K562 (cell line): ENCODE results near the gene C1orf50. TPM values are rescaled to one million over a fixed set of nuclear protein-coding genes. Genes with fewer than 3 reads are reported as not detected.
A peak's percentile ranks its signal among the peaks of the same experiment; 100 is the strongest.

Experiments used
- ATAC-seq: fragments of 200-7000 bp; cut with Tn5 transposase; 3 replicates; pipeline ENCODE4 v1.9.1; 2020; ENCODE audit warnings: moderate library complexity
- BruUV-seq: library from RNA; stranded (reverse); fragments of 400-500 nt; replicated peaks from 2 replicates; lab custom pipeline; 2021; lab: Mats Ljungman, UMichigan
- CTCF ChIA-PET: fragments of 300-600 bp; formaldehyde crosslinking; extraction: SDS; loops from one replicate; lab custom pipeline; 2021; ENCODE audit warnings: low intra/inter-chr PET ratio; lab: Yijun Ruan, JAX
- POLR2A ChIA-PET: fragments of 300-600, 350-650 bp; sonication (Branson Sonifier 250); formaldehyde crosslinking; extraction: SDS; loops from one replicate; lab custom pipeline; 2021; ENCODE audit warnings: antibody characterized with exemption, inconsistent platforms; lab: Yijun Ruan, JAX
- DNase-seq, 4 experiments: peaks; one replicate each; pipeline versions ENCODE4 v3.0.0 to v3.0.0-alpha.2; 2011 to 2018; ENCODE audit warnings: low spot score in 3 of 4, mixed read lengths in 3 of 4; ENCODE audit errors: extremely low read depth in 1 of 4
- FAIRE-seq: peaks from 2 replicates; lab custom pipeline; 2011; peaks lifted over from hg19 to GRCh38; lab: Jason Lieb, UNC
- H2AFZ ChIP-seq: 2 replicates; pipeline ENCODE4 v1.6.0; 2011; ENCODE audit warnings: low read depth, low read length, control low read depth, inconsistent platforms
- H3K27ac ChIP-seq: fragments of 200-600 bp; 3 replicates; pipeline ENCODE4 v1.8.0; 2011; ENCODE audit warnings: low read depth, mild to moderate bottlenecking, control low read depth, inconsistent platforms, low read length, moderate library complexity, mixed read lengths; ENCODE audit errors: extremely low read depth
- H3K27me3 ChIP-seq, 2 experiments: fragments of 300-600 bp in 1 of 2; 2 replicates in 1 of 2; 3 replicates in 1 of 2; pipeline versions ENCODE4 v1.6.0 to v1.8.0; 2011; ENCODE audit warnings: inconsistent platforms in 2 of 2, low read length in 2 of 2, mild to moderate bottlenecking in 1 of 2, mixed read lengths in 1 of 2, moderate library complexity in 1 of 2; ENCODE audit not compliant: control insufficient read depth in 2 of 2, insufficient read depth in 2 of 2
- H3K36me3 ChIP-seq: fragments of 300-600 bp; 3 replicates; pipeline ENCODE4 v1.8.0; 2011; ENCODE audit warnings: mild to moderate bottlenecking, low read length, inconsistent platforms; ENCODE audit not compliant: control insufficient read depth, insufficient read depth
- H3K4me1 ChIP-seq, 2 experiments: fragments of 200-600 bp in 1 of 2; replicated peaks in 1 of 2; 2 replicates in 1 of 2; 3 replicates in 1 of 2; pipeline versions ENCODE4 v1.5.1 to v1.8.0; 2011; ENCODE audit warnings: inconsistent platforms in 2 of 2, low read length in 2 of 2, mild to moderate bottlenecking in 1 of 2, mixed read lengths in 1 of 2, moderate library complexity in 1 of 2; ENCODE audit not compliant: control insufficient read depth in 2 of 2, insufficient read depth in 2 of 2
- H3K4me2 ChIP-seq: 2 replicates; pipeline ENCODE4 v1.6.1; 2011; ENCODE audit warnings: low read length, control low read depth, inconsistent platforms, mixed read lengths; ENCODE audit not compliant: insufficient read depth
- H3K4me3 ChIP-seq: fragments of 200-600 bp; sonication (generic), shearing (Covaris generic); 2 replicates; pipeline ENCODE4 v1.5.1; 2016; ENCODE audit warnings: control low read depth, inconsistent platforms
- H3K79me2 ChIP-seq: fragments of 200-600 bp; 3 replicates; pipeline ENCODE4 v1.8.0; 2011; ENCODE audit warnings: low read length, inconsistent platforms; ENCODE audit not compliant: control insufficient read depth, insufficient read depth
- H3K9ac ChIP-seq, 2 experiments: 2 replicates each; pipeline versions ENCODE4 v1.6.0 to v1.6.1; 2011; ENCODE audit warnings: low read depth in 2 of 2, low read length in 2 of 2, control low read depth in 1 of 2, inconsistent platforms in 1 of 2, mild to moderate bottlenecking in 1 of 2, mixed read lengths in 1 of 2; ENCODE audit not compliant: insufficient read depth in 1 of 2
- H3K9me1 ChIP-seq: one replicate; pipeline ENCODE4 v1.6.0; 2011; ENCODE audit warnings: inconsistent platforms, mild to moderate bottlenecking, low read length, moderate library complexity; ENCODE audit not compliant: control insufficient read depth, insufficient read depth
- H3K9me3 ChIP-seq: replicated peaks from 2 replicates; pipeline ENCODE4 v1.5.1; 2011; ENCODE audit warnings: low read depth, low read length, inconsistent platforms; ENCODE audit not compliant: control insufficient read depth, insufficient read depth
- H4K20me1 ChIP-seq: replicated peaks from 2 replicates; pipeline ENCODE4 v1.6.1; 2011; ENCODE audit warnings: low read length, inconsistent platforms, mixed read lengths; ENCODE audit not compliant: control insufficient read depth, insufficient read depth
- BDP1 ChIP-seq: IDR thresholded peaks from 3 replicates; pipeline ENCODE4 v1.6.1; 2011; ENCODE audit not compliant: insufficient read length, insufficient read depth
- EZH2 ChIP-seq: IDR thresholded peaks from 2 replicates; pipeline ENCODE4 v1.6.1; 2012; ENCODE audit warnings: low read depth, mild to moderate bottlenecking, inconsistent platforms, low read length, borderline replicate concordance
- HDAC8 ChIP-seq: fragments of 450-650 bp; IDR thresholded peaks from 2 replicates; pipeline ENCODE4 v1.6.1; 2016; ENCODE audit warnings: mild to moderate bottlenecking, missing genetic modification characterization, moderate library complexity, missing compliant biosample characterization
- MYNN ChIP-seq, 2 experiments: sonication (generic); formaldehyde crosslinking in 1 of 2; IDR thresholded peaks; 2 replicates each; pipeline versions ENCODE4 v1.5.0 to v1.6.1; 2016 to 2020; ENCODE audit warnings: antibody characterized with exemption in 1 of 2, missing genetic modification reagents in 1 of 2
- NFE2L1 ChIP-seq: fragments of 450-650 bp; IDR thresholded peaks from 2 replicates; pipeline ENCODE4 v1.6.1; 2016; ENCODE audit warnings: missing genetic modification characterization, low read depth, mild to moderate bottlenecking, missing compliant biosample characterization, moderate library complexity, borderline replicate concordance
- POLR3G ChIP-seq: IDR thresholded peaks from 2 replicates; pipeline ENCODE4 v1.6.1; 2011; ENCODE audit not compliant: insufficient read length, insufficient replicate concordance; ENCODE audit errors: extremely low read depth
- SNRNP70 ChIP-seq: fragments of 200-400 bp; formaldehyde crosslinking; optimal IDR thresholded peaks from 2 replicates; pipeline ENCODE3; 2017; ENCODE audit warnings: low read depth, low read length
- TCF7 ChIP-seq: sonication (generic); IDR thresholded peaks from 2 replicates; pipeline ENCODE4 v1.6.1; 2016; ENCODE audit warnings: antibody characterized with exemption, borderline replicate concordance
- ZBTB12 ChIP-seq: fragments of 250-450 bp; sonication (Bioruptor Pico); IDR thresholded peaks from 2 replicates; pipeline ENCODE4 v1.4.0; 2020
- ZNF655 ChIP-seq: fragments of 250-450 bp; sonication (Bioruptor Pico); IDR thresholded peaks from 2 replicates; pipeline ENCODE4 v1.5.0; 2021
- WGBS: fragments of 100-300 bp; shearing (Covaris generic); methylation state at CpG from one replicate; pipeline ENCODE4 v1.1.6; 2016; ENCODE audit warnings: low coverage, mixed read lengths; ENCODE audit not compliant: insufficient coverage; ENCODE audit errors: missing lambda C conversion rate; 5-methylcytosine and 5-hydroxymethylcytosine counted together
- in situ Hi-C: fragments of 300-500 bp; cut with MboI; formaldehyde crosslinking; loops from 4 replicates; pipeline ENCODE4 v1.15.0; 2018; ENCODE audit warnings: inconsistent platforms, mixed read lengths
- intact Hi-C: fragments of 100-400 bp; cut with micrococcal nuclease; formaldehyde crosslinking; loops from 2 replicates; pipeline ENCODE4 v1.14.2; 2022
- polyA plus RNA-seq, 8 experiments: library from polyadenylated mRNA; depleted of rRNA in 4 of 8; stranded (reverse) in 5 of 8; unstranded in 3 of 8; fragments of >200 nt; fragmentation: Nextera tagmentation in 2 of 8; fragmentation: Illumina TruSeq in 1 of 8; extraction: Ambion mirVana in 2 of 8; extraction: Trizol in 1 of 8; gene quantifications; 2 replicates each; pipeline versions ENCODE4 v1.2.1 to v1.2.3, GENCODE V29; 2011 to 2014; ENCODE audit warnings: inconsistent platforms in 1 of 8, missing spikeins in 1 of 8
- total RNA-seq, 7 experiments: library from RNA; depleted of rRNA in 6 of 7; stranded (reverse); fragments of >200 nt in 6 of 7; fragmentation: Illumina TruSeq in 2 of 7; extraction: Trizol in 2 of 7; gene quantifications; 2 replicates each; pipeline versions ENCODE4 v1.2.1 to v1.2.3, GENCODE V29; 2011 to 2021; ENCODE audit warnings: low replicate concordance in 1 of 7

The C1orf50 gene
- total and polyA plus RNA-seq, 9 of the 15 experiments (the other 6 are each of a cell fraction or from before 2014, with no cell fraction given), result 0.55 to 13.9 (median 5.2) TPM

GRCh38 chr1:42732126-42732680 is 34.8 kb upstream of the C1orf50 start:
- Histone ChIP-seq H3K4me1 (peaks cover 0 to 18% of the 10 kb centered on the region in 2 experiments; a peak in 3 of 5 replicates), H3K9ac (no peak overlapping the region), H3K27me3 (peaks cover 2 to 24% of the 10 kb centered on the region in 2 experiments; a peak in 3 of 5 replicates), H3K4me3 (no peak overlapping the region), H3K36me3 (no peaks in the 10 kb centered on the region), H3K79me2 (no peaks in the 10 kb centered on the region), H3K27ac (no peak overlapping the region), H3K9me1 (peaks cover 5% of the 10 kb centered on the region), H4K20me1 (no peaks in the 10 kb centered on the region), H3K9me3 (no peaks in the 10 kb centered on the region), H2AFZ (no peak overlapping the region), H3K4me2 (no peak overlapping the region)
- no peak for TF ChIP-seq SNRNP70
- FAIRE-seq (no peak), DNase-seq (no peak), ATAC-seq (no peak)
- intact Hi-C loops (loop anchor here (5.0 to 10.0 kb wide), 3 partner anchors 220 to 587 kb away; no protein-coding TSS in a partner anchor), in situ Hi-C loops (loop anchor here (5.0 to 25.0 kb wide), 2 partner anchors 145 to 590 kb away; no protein-coding TSS in a partner anchor)
- 15% methylated on average over 10 of the region's 10 CpGs for WGBS
- POLR2A ChIA-PET, result interaction anchor here (0.6 kb wide), 1 partner anchor 45 kb away, joined by 3 read pairs; no protein-coding TSS in a partner anchor
- CTCF ChIA-PET, result interaction anchor here (0.6 to 0.7 kb wide), 2 partner anchors 22 to 346 kb away, joined by 3 to 4 read pairs; no protein-coding TSS in a partner anchor
- no TSS peak for BruUV-seq

- WGBS, result 6% methylated on average over 12 of the region's 12 CpGs
- FAIRE-seq, result no peak
- intact Hi-C loops (loop anchor here (5.0 to 10.0 kb wide), 3 partner anchors 221 to 589 kb away; no protein-coding TSS in a partner anchor), in situ Hi-C loops (loop anchor here (5.0 to 25.0 kb wide), 2 partner anchors 146 to 591 kb away; no protein-coding TSS in a partner anchor)
- ChIA-PET CTCF (interaction anchor here (0.6 kb wide), 1 partner anchor 155 kb away, joined by 3 read pairs; no protein-coding TSS in a partner anchor), POLR2A (interaction anchor here (0.6 to 1.6 kb wide), 4 partner anchors 32 to 498 kb away, joined by 3 to 6 read pairs (median 3); partner anchors contain the start of gene YBX1)
- ATAC-seq, result no peak
- Histone ChIP-seq H3K9me1 (peaks cover 5% of the 10 kb centered on the region), H3K9ac (peak overlapping the region in 1 of 2 experiments; percentile 30; a peak in 1 of 4 replicates), H4K20me1 (no peaks in the 10 kb centered on the region), H3K9me3 (no peaks in the 10 kb centered on the region), H3K4me3 (no peak overlapping the region), H3K36me3 (no peaks in the 10 kb centered on the region), H3K27ac (no peak overlapping the region), H2AFZ (no peak overlapping the region), H3K27me3 (peaks cover 2 to 30% of the 10 kb centered on the region in 2 experiments; a peak in 3 of 5 replicates), H3K79me2 (no peaks in the 10 kb centered on the region), H3K4me2 (no peak overlapping the region), H3K4me1 (peaks cover 0 to 25% of the 10 kb centered on the region in 2 experiments; a peak in 3 of 5 replicates)
- DNase-seq, result no peak
- no TSS peak for BruUV-seq
- TF ChIP-seq HDAC8, result no peak
- TF ChIP-seq POLR3G, result no peak
- no peak for TF ChIP-seq TCF7
- no peak for TF ChIP-seq BDP1
- no peak for TF ChIP-seq ZBTB12 (CRISPR knock-in tag)
- no peak for TF ChIP-seq MYNN (IDR thresholded peaks at IDR 0.05)
- no peak for TF ChIP-seq MYNN (CRISPR knock-in tag; IDR thresholded peaks at IDR 0.05)
- no peak for TF ChIP-seq NFE2L1 (tag)
- TF ChIP-seq ZNF655 (CRISPR knock-in tag), result no peak
- no peak for TF ChIP-seq EZH2
Measured at GRCh38 chr1:42733415-42734200, 33.4 kb upstream of the C1orf50 start.
